ENCODE data around the gene HELLS.

DNA sequence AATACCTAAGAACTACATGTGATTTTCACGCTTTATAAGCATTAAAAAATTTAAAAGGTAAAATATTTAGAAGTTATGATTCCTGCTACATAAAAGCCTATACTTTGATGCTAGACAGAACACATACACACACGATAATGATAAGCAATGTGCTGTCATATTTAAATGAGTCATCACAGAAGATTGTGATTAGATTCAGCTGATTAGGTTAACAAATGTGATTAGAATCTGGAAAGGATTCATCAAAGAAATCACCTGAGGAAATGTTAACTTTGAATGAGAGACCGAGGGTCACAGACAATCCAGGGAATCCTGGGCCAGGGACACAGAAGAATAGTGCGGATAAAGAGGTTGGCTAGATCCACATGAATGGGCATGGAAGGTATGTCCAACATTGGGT is 95.9 kb downstream of the HELLS start:
- TF ChIP-seq, protein P1, sequence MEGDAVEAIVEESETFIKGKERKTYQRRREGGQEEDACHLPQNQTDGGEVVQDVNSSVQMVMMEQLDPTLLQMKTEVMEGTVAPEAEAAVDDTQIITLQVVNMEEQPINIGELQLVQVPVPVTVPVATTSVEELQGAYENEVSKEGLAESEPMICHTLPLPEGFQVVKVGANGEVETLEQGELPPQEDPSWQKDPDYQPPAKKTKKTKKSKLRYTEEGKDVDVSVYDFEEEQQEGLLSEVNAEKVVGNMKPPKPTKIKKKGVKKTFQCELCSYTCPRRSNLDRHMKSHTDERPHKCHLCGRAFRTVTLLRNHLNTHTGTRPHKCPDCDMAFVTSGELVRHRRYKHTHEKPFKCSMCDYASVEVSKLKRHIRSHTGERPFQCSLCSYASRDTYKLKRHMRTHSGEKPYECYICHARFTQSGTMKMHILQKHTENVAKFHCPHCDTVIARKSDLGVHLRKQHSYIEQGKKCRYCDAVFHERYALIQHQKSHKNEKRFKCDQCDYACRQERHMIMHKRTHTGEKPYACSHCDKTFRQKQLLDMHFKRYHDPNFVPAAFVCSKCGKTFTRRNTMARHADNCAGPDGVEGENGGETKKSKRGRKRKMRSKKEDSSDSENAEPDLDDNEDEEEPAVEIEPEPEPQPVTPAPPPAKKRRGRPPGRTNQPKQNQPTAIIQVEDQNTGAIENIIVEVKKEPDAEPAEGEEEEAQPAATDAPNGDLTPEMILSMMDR (conservative IDR thresholded peaks at IDR 0.05; ENCODE audit: low read length) = no peak
- TF ChIP-seq EZH2phosphoT487 (IDR thresholded peaks at IDR 0.05; ENCODE audit: borderline replicate concordance, low read depth, low read length) = no peak
